H1 (cell line): ENCODE data around the gene SELENOK. TPM values are rescaled to one million over a fixed set of nuclear protein-coding genes. Genes with fewer than 3 reads are reported as not detected.

Experiments used
- FOSL1 ChIP-seq: IDR thresholded peaks from 2 replicates; pipeline ENCODE4 v1.6.1; 2011; ENCODE audit warnings: mild to moderate bottlenecking, low read depth, low read length, moderate library complexity; ENCODE audit not compliant: insufficient read depth
- RFX5 ChIP-seq: IDR thresholded peaks from 2 replicates; pipeline ENCODE4 v1.6.1; 2011; ENCODE audit warnings: low read depth, low read length, improper control_type of control experiment, borderline replicate concordance
- polyA plus RNA-seq, 7 experiments: library from polyadenylated mRNA; depleted of rRNA in 3 of 7; stranded (reverse) in 5 of 7; unstranded in 2 of 7; fragments of >200 nt in 5 of 7; fragments of 200-250 nt in 2 of 7; gene quantifications; 1 replicate in 5 of 7; 2 replicates in 1 of 7; 4 replicates in 1 of 7; pipeline versions ENCODE4 v1.2.1 to v1.2.3, GENCODE V29; 2011 to 2013; ENCODE audit warnings: missing spikeins in 2 of 7, mixed read lengths in 2 of 7
- total RNA-seq: library from RNA; stranded (reverse); fragmentation: NEBNext Ultra II Directional; extraction: Animal tissue kit (Norgen Biotek cat#: 25700); gene quantifications from 2 replicates; pipeline ENCODE4 v1.2.1, GENCODE V29; 2021

The SELENOK gene
- total and polyA plus RNA-seq, 2 of the 8 experiments (the other 6 are each of a cell fraction or from before 2014, with no cell fraction given): 26.9 to 40.2 TPM

DNA sequence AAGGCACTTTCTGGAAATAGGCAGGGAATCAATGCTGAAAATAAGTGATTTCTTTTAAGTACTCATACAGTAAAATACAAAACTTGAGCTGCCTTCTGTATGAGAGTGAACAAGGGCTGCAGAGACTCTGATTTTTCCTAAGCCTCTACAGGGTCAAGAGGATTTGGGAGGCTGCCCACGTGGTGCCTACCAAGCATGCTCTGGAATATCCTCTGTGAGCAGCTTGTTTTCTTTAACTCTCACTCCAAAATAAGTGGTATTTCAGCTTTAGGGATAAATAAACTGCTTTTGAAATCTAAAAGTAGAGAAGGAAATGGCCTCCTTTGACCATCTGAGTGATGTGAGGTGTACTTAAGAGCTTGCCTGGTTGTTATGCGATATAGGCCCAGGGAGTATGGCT is 8.1 kb upstream of the SELENOK start (continued):
- TF ChIP-seq RFX5 (no peak), FOSL1 (no peak)
